Measurements from ENCODE around the gene DNM1L.
A peak's percentile ranks its signal among the peaks of the same experiment; 100 is the strongest.

GRCh38 chr12:32679091-32679919 is at the start of gene DNM1L:
- peak in 3 of 4 donors; percentile 73 to 90 (median 83) for TF ChIP-seq POLR2A (IDR thresholded peaks at IDR 0.05)
- peak in 4 of 6 experiments; percentile 13 to 49 (median 38) for TF ChIP-seq CTCF (IDR thresholded peaks at IDR 0.05)
- no peak for TF ChIP-seq EP300 (IDR thresholded peaks at IDR 0.05)

All from upper lobe of left lung (tissue), 4 donors.